Keratinocyte (primary cell): ENCODE data around the gene ADGRD1.

Experiments used
- EZH2 ChIP-seq: IDR thresholded peaks from one replicate; pipeline ENCODE4 v1.6.1; 2012; ENCODE audit warnings: inconsistent platforms, mild to moderate bottlenecking, low read length, moderate library complexity
- TF ChIP-seq, protein P1 (sequence below), 3 experiments: IDR thresholded peaks in 1 of 3; conservative IDR thresholded peaks in 1 of 3; optimal IDR thresholded peaks in 1 of 3; 2 replicates in 2 of 3; 3 replicates in 1 of 3; pipeline versions ENCODE3 to v1.5.1; 2011; ENCODE audit warnings: low read length in 3 of 3, mild to moderate bottlenecking in 3 of 3, moderate library complexity in 2 of 3, control low read depth in 1 of 3, inconsistent platforms in 1 of 3; ENCODE audit not compliant: insufficient read depth in 2 of 3; ENCODE audit errors: extremely low read depth in 1 of 3

DNA sequence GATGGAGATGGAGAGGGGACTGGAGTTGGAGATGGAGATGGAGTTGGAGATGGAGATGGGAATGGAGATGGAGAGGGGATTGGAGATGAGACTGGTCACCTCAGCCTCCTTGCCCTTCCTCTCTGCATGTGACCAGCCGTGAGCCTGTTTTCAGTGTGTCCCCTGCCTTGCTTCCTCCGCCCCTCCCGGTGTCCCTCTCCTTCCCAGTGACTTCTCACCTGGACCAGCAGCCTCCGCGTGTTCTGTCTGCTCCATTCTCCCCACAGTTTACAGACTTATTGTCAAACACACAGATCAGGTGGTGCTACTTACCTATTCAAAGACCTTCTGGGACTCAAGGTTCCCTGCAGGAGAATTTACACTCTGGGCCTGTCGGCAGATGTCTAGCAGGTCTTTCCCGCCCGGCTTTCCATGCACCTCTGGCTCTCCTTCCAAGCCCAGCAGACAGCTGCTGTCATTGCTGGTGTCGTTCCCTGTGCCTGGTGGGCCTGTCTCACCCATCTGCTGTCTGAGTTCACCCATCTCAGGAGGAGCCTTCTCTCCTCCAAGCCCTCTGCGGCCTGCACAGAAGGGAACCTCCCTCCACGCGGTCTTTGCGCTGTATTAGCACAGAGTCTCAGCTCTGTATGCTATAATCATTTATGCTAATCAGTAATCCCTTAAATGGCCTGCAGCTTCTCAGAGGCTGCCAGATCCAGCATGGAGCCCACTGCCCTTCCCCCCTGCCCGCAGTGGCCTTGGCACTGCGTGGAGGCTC lies 62.1 kb downstream of the ADGRD1 start:
- TF ChIP-seq EZH2: no peak
- TF ChIP-seq, protein P1, sequence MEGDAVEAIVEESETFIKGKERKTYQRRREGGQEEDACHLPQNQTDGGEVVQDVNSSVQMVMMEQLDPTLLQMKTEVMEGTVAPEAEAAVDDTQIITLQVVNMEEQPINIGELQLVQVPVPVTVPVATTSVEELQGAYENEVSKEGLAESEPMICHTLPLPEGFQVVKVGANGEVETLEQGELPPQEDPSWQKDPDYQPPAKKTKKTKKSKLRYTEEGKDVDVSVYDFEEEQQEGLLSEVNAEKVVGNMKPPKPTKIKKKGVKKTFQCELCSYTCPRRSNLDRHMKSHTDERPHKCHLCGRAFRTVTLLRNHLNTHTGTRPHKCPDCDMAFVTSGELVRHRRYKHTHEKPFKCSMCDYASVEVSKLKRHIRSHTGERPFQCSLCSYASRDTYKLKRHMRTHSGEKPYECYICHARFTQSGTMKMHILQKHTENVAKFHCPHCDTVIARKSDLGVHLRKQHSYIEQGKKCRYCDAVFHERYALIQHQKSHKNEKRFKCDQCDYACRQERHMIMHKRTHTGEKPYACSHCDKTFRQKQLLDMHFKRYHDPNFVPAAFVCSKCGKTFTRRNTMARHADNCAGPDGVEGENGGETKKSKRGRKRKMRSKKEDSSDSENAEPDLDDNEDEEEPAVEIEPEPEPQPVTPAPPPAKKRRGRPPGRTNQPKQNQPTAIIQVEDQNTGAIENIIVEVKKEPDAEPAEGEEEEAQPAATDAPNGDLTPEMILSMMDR (optimal IDR thresholded peaks at IDR 0.05 in 1 of 3, IDR thresholded peaks at IDR 0.05 in 1 of 3, conservative IDR thresholded peaks at IDR 0.05 in 1 of 3; ENCODE audit: extremely low read depth in 1 of 3, insufficient read depth in 2 of 3, low read length in 3 of 3): no peak
